NCI-H2227 treated with DMSO at 0.1 percent for 48 hours (cell line): Measurements from ENCODE around the gene GNG14.
"Not testable (repeated sequence)": the region's sequence is repeated elsewhere in the genome, so short reads cannot be mapped to it uniquely, and the experiment has no call there.

Source experiments
- DNase-seq: peaks from one replicate; lab custom pipeline; 2025; lab: John Stamatoyannopoulos, UW

Gene GNG14

GRCh38 chr19:12696366-12697335, 8.9 kb downstream of the GNG14 start, which contains the start of gene FBXW9:
Gene FBXW9, minus strand, starts transcription at chr19:12696631. Its CDS starts 50 bp downstream, at chr19:12696581.
- DNase-seq, result peak; percentile 89

GRCh38 chr19:12697425-12697824, 9.6 kb downstream of the GNG14 start:
- DNase-seq, result not testable (repeated sequence)

- no peak for DNase-seq
Observed at GRCh38 chr19:12698138-12698537, 10.3 kb downstream of the GNG14 start.

- DNase-seq, result no peak
Observed at GRCh38 chr19:12701596-12702282, 13.9 kb downstream of the GNG14 start.

- DNase-seq, result peak; percentile 9
Observed at GRCh38 chr19:12703046-12703445, 15.2 kb downstream of the GNG14 start.

- DNase-seq, result no peak
Observed at GRCh38 chr19:12705169-12705568, 17.4 kb downstream of the GNG14 start.

GRCh38 chr19:12705654-12706331, 18.0 kb downstream of the GNG14 start:
- no peak for DNase-seq

- DNase-seq, result no peak
Observed at GRCh38 chr19:12706332-12706718, 18.5 kb downstream of the GNG14 start.

- DNase-seq, result no peak
Observed at GRCh38 chr19:12708641-12709040, 20.8 kb downstream of the GNG14 start.

- no peak for DNase-seq
Observed at GRCh38 chr19:12711187-12711586, 23.4 kb downstream of the GNG14 start.

- not testable (repeated sequence) for DNase-seq
Observed at GRCh38 chr19:12712077-12712476, 24.3 kb downstream of the GNG14 start.

GRCh38 chr19:12713304-12713703, 25.5 kb downstream of the GNG14 start:
- DNase-seq, result not testable (repeated sequence)

- no peak for DNase-seq
Observed at GRCh38 chr19:12715102-12715501, 27.3 kb downstream of the GNG14 start.

GRCh38 chr19:12715929-12716328, 28.1 kb downstream of the GNG14 start:
- DNase-seq, result no peak

- DNase-seq, result no peak
Observed at GRCh38 chr19:12720296-12720695, 32.5 kb downstream of the GNG14 start.

GRCh38 chr19:12720851-12721655, 33.3 kb downstream of the GNG14 start:
- DNase-seq, result peak; percentile 5

- DNase-seq, result peak; percentile 53
Observed at GRCh38 chr19:12721656-12722565, 34.1 kb downstream of the GNG14 start.

GRCh38 chr19:12722566-12723380, 35.0 kb downstream of the GNG14 start:
- peak; percentile 92 for DNase-seq

GRCh38 chr19:12723381-12723640, 35.5 kb downstream of the GNG14 start:
- no peak for DNase-seq
